SK-N-SH (cell line): ENCODE data around the gene ARHGEF18. TPM values are rescaled to one million over a fixed set of nuclear protein-coding genes. Genes with fewer than 3 reads are reported as not detected.

ENCODE experiments used
- CTCF ChIA-PET: fragments of 300-600, 350-600 bp; formaldehyde crosslinking; extraction: SDS; loops from one replicate; lab custom pipeline; 2021; lab: Yijun Ruan, JAX
- POLR2A ChIA-PET: fragments of 350-600 bp; sonication (Branson Sonifier 250); formaldehyde crosslinking; extraction: SDS; loops from one replicate; lab custom pipeline; 2020; ENCODE audit warnings: antibody characterized with exemption, inconsistent platforms; lab: Yijun Ruan, JAX
- DNase-seq: peaks from one replicate; pipeline ENCODE4 v3.0.0; 2012
- H2AFZ ChIP-seq: fragments of 200-600 bp; sonication (generic); 2 replicates; pipeline ENCODE4 v1.8.1; 2016; ENCODE audit warnings: antibody characterized with exemption, mild to moderate bottlenecking, low read depth
- H3F3A ChIP-seq: fragments of 200-600 bp; sonication (generic); replicated peaks from 2 replicates; pipeline ENCODE3; 2016; ENCODE audit warnings: antibody characterized with exemption, mild to moderate bottlenecking; ENCODE audit not compliant: insufficient read depth
- H3K27ac ChIP-seq, 2 experiments: fragments of 200-500 bp in 1 of 2; fragments of 200-600 bp in 1 of 2; sonication (Bioruptor generic) in 1 of 2; sonication (generic), shearing (Covaris generic) in 1 of 2; 2 replicates each; pipeline versions ENCODE4 v1.5.1 to v1.6.1; 2014 to 2016; ENCODE audit warnings: low read depth in 2 of 2, inconsistent platforms in 1 of 2, low read length in 1 of 2, mild to moderate bottlenecking in 1 of 2, mixed read lengths in 1 of 2
- H3K27me3 ChIP-seq: fragments of 200-600 bp; sonication (generic), shearing (Covaris generic); 2 replicates; pipeline ENCODE4 v1.6.1; 2016; ENCODE audit warnings: mixed run types; ENCODE audit not compliant: insufficient read depth
- H3K36me3 ChIP-seq, 2 experiments: fragments of 200-500 bp in 1 of 2; fragments of 200-600 bp in 1 of 2; sonication (Bioruptor generic) in 1 of 2; sonication (generic) in 1 of 2; replicated peaks in 1 of 2; 2 replicates each; pipeline versions ENCODE3 to v1.5.1; 2014 to 2016; ENCODE audit warnings: low read length in 1 of 2, mild to moderate bottlenecking in 1 of 2; ENCODE audit not compliant: insufficient read depth in 2 of 2, control insufficient read depth in 1 of 2
- H3K4me1 ChIP-seq, 2 experiments: fragments of 200-500 bp in 1 of 2; fragments of 200-600 bp in 1 of 2; sonication (Bioruptor generic) in 1 of 2; sonication (generic), shearing (Covaris generic) in 1 of 2; 2 replicates each; pipeline versions ENCODE4 v1.5.1 to v1.6.1; 2014 to 2016; ENCODE audit warnings: low read depth in 1 of 2, low read length in 1 of 2, mixed run types in 1 of 2; ENCODE audit not compliant: insufficient read depth in 2 of 2, control insufficient read depth in 1 of 2
- H3K4me2 ChIP-seq: fragments of 200-600 bp; sonication (generic), shearing (Covaris generic); 2 replicates; pipeline ENCODE4 v1.6.1; 2017; ENCODE audit warnings: mixed run types
- H3K4me3 ChIP-seq, 2 experiments: fragments of 200-500 bp in 1 of 2; fragments of 200-600 bp in 1 of 2; sonication (Bioruptor generic) in 1 of 2; sonication (generic), shearing (Covaris generic) in 1 of 2; 2 replicates each; pipeline versions ENCODE4 v1.5.1 to v1.8.1; 2014 to 2016; ENCODE audit warnings: low read depth in 2 of 2, inconsistent platforms in 1 of 2, low read length in 1 of 2, mild to moderate bottlenecking in 1 of 2, mixed read lengths in 1 of 2, moderate library complexity in 1 of 2
- H3K79me2 ChIP-seq: fragments of 200-600 bp; sonication (generic); 2 replicates; pipeline ENCODE4 v1.8.1; 2017; ENCODE audit warnings: mild to moderate bottlenecking; ENCODE audit not compliant: insufficient read depth
- H3K9ac ChIP-seq: fragments of 200-600 bp; sonication (generic); 2 replicates; pipeline ENCODE4 v1.6.1; 2017; ENCODE audit warnings: mixed run types
- H3K9me2 ChIP-seq: fragments of 200-600 bp; sonication (generic); 2 replicates; pipeline ENCODE4 v1.6.1; 2017; ENCODE audit warnings: mixed run types
- H3K9me3 ChIP-seq: fragments of 200-600 bp; sonication (generic); 2 replicates; pipeline ENCODE4 v1.6.1; 2017; ENCODE audit warnings: mixed run types, mild to moderate bottlenecking, moderate library complexity
- H4K20me1 ChIP-seq: fragments of 200-600 bp; sonication (generic); 2 replicates; pipeline ENCODE4 v1.6.1; 2017; ENCODE audit warnings: mild to moderate bottlenecking, mixed run types; ENCODE audit not compliant: insufficient read depth
- CHD2 ChIP-seq: fragments of 150-350 bp; IDR thresholded peaks from 2 replicates; pipeline ENCODE4 v1.6.1; 2018; ENCODE audit warnings: low read length; ENCODE audit not compliant: partially characterized antibody
- FOSL2 ChIP-seq: IDR thresholded peaks from 2 replicates; pipeline ENCODE4 v1.4.0; 2012; ENCODE audit warnings: low read depth, mild to moderate bottlenecking, moderate library complexity, borderline replicate concordance
- POLR2AphosphoS5 ChIP-seq: IDR thresholded peaks from 2 replicates; pipeline ENCODE4 v1.6.1; 2012; ENCODE audit warnings: low read depth, low read length
- RAD21 ChIP-seq: IDR thresholded peaks from 2 replicates; pipeline ENCODE4 v1.6.1; 2012; ENCODE audit warnings: mild to moderate bottlenecking, low read length
- TAF1 ChIP-seq: IDR thresholded peaks from 2 replicates; pipeline ENCODE4 v1.6.1; 2012; ENCODE audit warnings: low read depth, mild to moderate bottlenecking, low read length, moderate library complexity, borderline replicate concordance
- TEAD4 ChIP-seq: IDR thresholded peaks from 2 replicates; pipeline ENCODE4 v1.4.0; 2012; ENCODE audit warnings: mild to moderate bottlenecking, borderline replicate concordance; ENCODE audit not compliant: insufficient read depth
- WGBS: methylation state at CpG from one replicate; pipeline ENCODE4 v1.1.6; 2017; ENCODE audit warnings: low lambda C conversion rate; 5-methylcytosine and 5-hydroxymethylcytosine counted together
- polyA plus RNA-seq, 3 experiments: library from polyadenylated mRNA; depleted of rRNA; stranded (reverse); fragments of >200 nt; gene quantifications; 2 replicates each; pipeline ENCODE4 v1.2.3, GENCODE V29; 2012
- TF ChIP-seq, protein P1 (sequence below): IDR thresholded peaks from 2 replicates; pipeline ENCODE4 v1.4.0; 2012; ENCODE audit warnings: low read depth, borderline replicate concordance
- TF ChIP-seq, protein P2 (sequence below): IDR thresholded peaks from 2 replicates; pipeline ENCODE4 v1.6.1; 2012; ENCODE audit warnings: mild to moderate bottlenecking, low read depth, low read length, moderate library complexity
- TF ChIP-seq, protein P3 (sequence below): fragments of 150-350 bp; IDR thresholded peaks from 2 replicates; pipeline ENCODE4 v1.6.1; 2016; ENCODE audit warnings: mild to moderate bottlenecking, low read depth, low read length

Gene ARHGEF18
- polyA plus RNA-seq, 1 of the 3 experiments (the other 2 are of a cell fraction): 11.7 TPM

DNA sequence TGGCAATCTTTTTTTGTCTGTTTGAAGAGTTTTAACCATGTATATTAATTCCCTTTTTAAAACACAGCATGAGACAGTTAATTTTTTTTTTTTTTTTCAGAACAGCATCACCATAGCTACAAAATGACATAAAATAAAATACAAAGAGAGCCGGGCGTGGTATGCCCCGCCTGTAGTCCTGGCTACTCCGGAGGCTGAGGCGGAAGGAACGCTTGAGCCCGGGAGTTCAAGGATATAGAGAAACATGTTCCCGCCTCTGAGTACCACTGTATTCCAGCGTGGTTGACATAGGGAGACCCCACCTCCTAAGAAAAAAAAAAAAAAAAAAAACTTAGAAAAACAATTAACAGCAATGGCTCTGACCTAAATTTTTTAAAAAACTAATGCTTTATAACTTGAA lies 44.5 kb upstream of the ARHGEF18 start:
- H3K9ac ChIP-seq: no peak overlapping the region
- peaks cover 11% of the 10 kb centered on the region; the same call in 1 of the 2 replicates for H3K27me3 ChIP-seq
- no peaks in the 10 kb centered on the region for H3K9me2 ChIP-seq
- no peaks in the 10 kb centered on the region for H3K79me2 ChIP-seq
- H2AFZ ChIP-seq: no peak overlapping the region
- H3K27ac ChIP-seq: no peak overlapping the region
- no peaks in the 10 kb centered on the region for H3K4me1 ChIP-seq
- POLR2A ChIA-PET: no interaction called here
- H3K4me2 ChIP-seq: no peak overlapping the region
- 22% methylated on average over 9 of the region's 9 CpGs for WGBS
- TF ChIP-seq CHD2: no peak
- TF ChIP-seq, protein P1, sequence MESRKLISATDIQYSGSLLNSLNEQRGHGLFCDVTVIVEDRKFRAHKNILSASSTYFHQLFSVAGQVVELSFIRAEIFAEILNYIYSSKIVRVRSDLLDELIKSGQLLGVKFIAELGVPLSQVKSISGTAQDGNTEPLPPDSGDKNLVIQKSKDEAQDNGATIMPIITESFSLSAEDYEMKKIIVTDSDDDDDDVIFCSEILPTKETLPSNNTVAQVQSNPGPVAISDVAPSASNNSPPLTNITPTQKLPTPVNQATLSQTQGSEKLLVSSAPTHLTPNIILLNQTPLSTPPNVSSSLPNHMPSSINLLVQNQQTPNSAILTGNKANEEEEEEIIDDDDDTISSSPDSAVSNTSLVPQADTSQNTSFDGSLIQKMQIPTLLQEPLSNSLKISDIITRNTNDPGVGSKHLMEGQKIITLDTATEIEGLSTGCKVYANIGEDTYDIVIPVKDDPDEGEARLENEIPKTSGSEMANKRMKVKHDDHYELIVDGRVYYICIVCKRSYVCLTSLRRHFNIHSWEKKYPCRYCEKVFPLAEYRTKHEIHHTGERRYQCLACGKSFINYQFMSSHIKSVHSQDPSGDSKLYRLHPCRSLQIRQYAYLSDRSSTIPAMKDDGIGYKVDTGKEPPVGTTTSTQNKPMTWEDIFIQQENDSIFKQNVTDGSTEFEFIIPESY: no peak
- TF ChIP-seq TAF1: no peak
- TF ChIP-seq POLR2AphosphoS5: no peak
- TF ChIP-seq RAD21: no peak
- TF ChIP-seq, protein P2, sequence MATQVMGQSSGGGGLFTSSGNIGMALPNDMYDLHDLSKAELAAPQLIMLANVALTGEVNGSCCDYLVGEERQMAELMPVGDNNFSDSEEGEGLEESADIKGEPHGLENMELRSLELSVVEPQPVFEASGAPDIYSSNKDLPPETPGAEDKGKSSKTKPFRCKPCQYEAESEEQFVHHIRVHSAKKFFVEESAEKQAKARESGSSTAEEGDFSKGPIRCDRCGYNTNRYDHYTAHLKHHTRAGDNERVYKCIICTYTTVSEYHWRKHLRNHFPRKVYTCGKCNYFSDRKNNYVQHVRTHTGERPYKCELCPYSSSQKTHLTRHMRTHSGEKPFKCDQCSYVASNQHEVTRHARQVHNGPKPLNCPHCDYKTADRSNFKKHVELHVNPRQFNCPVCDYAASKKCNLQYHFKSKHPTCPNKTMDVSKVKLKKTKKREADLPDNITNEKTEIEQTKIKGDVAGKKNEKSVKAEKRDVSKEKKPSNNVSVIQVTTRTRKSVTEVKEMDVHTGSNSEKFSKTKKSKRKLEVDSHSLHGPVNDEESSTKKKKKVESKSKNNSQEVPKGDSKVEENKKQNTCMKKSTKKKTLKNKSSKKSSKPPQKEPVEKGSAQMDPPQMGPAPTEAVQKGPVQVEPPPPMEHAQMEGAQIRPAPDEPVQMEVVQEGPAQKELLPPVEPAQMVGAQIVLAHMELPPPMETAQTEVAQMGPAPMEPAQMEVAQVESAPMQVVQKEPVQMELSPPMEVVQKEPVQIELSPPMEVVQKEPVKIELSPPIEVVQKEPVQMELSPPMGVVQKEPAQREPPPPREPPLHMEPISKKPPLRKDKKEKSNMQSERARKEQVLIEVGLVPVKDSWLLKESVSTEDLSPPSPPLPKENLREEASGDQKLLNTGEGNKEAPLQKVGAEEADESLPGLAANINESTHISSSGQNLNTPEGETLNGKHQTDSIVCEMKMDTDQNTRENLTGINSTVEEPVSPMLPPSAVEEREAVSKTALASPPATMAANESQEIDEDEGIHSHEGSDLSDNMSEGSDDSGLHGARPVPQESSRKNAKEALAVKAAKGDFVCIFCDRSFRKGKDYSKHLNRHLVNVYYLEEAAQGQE: no peak
- TF ChIP-seq, protein P3, sequence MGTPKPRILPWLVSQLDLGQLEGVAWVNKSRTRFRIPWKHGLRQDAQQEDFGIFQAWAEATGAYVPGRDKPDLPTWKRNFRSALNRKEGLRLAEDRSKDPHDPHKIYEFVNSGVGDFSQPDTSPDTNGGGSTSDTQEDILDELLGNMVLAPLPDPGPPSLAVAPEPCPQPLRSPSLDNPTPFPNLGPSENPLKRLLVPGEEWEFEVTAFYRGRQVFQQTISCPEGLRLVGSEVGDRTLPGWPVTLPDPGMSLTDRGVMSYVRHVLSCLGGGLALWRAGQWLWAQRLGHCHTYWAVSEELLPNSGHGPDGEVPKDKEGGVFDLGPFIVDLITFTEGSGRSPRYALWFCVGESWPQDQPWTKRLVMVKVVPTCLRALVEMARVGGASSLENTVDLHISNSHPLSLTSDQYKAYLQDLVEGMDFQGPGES: no peak
- no peak for TF ChIP-seq FOSL2
- TF ChIP-seq TEAD4: no peak
- no peaks in the 10 kb centered on the region for H3F3A ChIP-seq
- CTCF ChIA-PET: interaction anchor here (0.7 to 1.3 kb wide), 2 partner anchors 9 to 191 kb away, joined by 3 read pairs; no protein-coding TSS in a partner anchor
- H3K9me3 ChIP-seq: no peaks in the 10 kb centered on the region
- DNase-seq: no peak
- no peaks in the 10 kb centered on the region for H4K20me1 ChIP-seq
- no peaks in the 10 kb centered on the region for H3K36me3 ChIP-seq
- H3K4me3 ChIP-seq: no peak overlapping the region
